ENCODE data around the gene HECTD4.

GRCh38 chr12:112165624-112166023 lies 216.6 kb downstream of the HECTD4 start:
- TF ChIP-seq CTCF (IDR thresholded peaks at IDR 0.05 in 8 of 11, conservative IDR thresholded peaks at IDR 0.05 in 3 of 11) (no peak), POLR2A (IDR thresholded peaks at IDR 0.05) (no peak)
